H9 (cell line): ENCODE measurements around the gene LMTK3. TPM values are rescaled to one million over a fixed set of nuclear protein-coding genes. Genes with fewer than 3 reads are reported as not detected.

Source experiments
- DNase-seq: peaks from one replicate; pipeline ENCODE4 v3.0.0-alpha.2; 2017
- H2AFZ ChIP-seq: one replicate; pipeline ENCODE4 v1.6.1; 2013; ENCODE audit warnings: mild to moderate bottlenecking, low read length, control low read depth, moderate library complexity
- H2AK5ac ChIP-seq: 2 replicates; pipeline ENCODE4 v1.6.1; 2013; ENCODE audit warnings: low read length, control low read depth, mixed read lengths; ENCODE audit not compliant: insufficient read length
- H2BK120ac ChIP-seq: one replicate; pipeline ENCODE4 v1.6.1; 2013; ENCODE audit warnings: low read depth, mild to moderate bottlenecking, low read length, control low read depth, inconsistent platforms; ENCODE audit not compliant: poor library complexity, severe bottlenecking
- H2BK12ac ChIP-seq: 2 replicates; pipeline ENCODE4 v1.6.1; 2013; ENCODE audit warnings: low read length, control low read depth, mixed read lengths, low read depth; ENCODE audit not compliant: insufficient read length
- H2BK15ac ChIP-seq: 2 replicates; pipeline ENCODE4 v1.6.1; 2013; ENCODE audit warnings: low read depth, low read length, control low read depth
- H2BK20ac ChIP-seq: one replicate; pipeline ENCODE4 v1.6.1; 2013; ENCODE audit warnings: low read depth, mild to moderate bottlenecking, low read length, control low read depth, inconsistent platforms; ENCODE audit not compliant: poor library complexity, severe bottlenecking
- H2BK5ac ChIP-seq: 2 replicates; pipeline ENCODE4 v1.6.1; 2013; ENCODE audit warnings: low read length, control low read depth, mixed read lengths; ENCODE audit not compliant: insufficient read length
- H3K14ac ChIP-seq: 2 replicates; pipeline ENCODE4 v1.6.1; 2013; ENCODE audit warnings: low read length, control low read depth; ENCODE audit not compliant: insufficient read depth
- H3K18ac ChIP-seq: 2 replicates; pipeline ENCODE4 v1.6.1; 2013; ENCODE audit warnings: low read depth, mild to moderate bottlenecking, mixed read lengths, low read length, control low read depth; ENCODE audit not compliant: insufficient read length
- H3K23ac ChIP-seq: 2 replicates; pipeline ENCODE4 v1.6.1; 2013; ENCODE audit warnings: low read length, control low read depth, mixed read lengths, low read depth; ENCODE audit not compliant: insufficient read length
- H3K23me2 ChIP-seq: 2 replicates; pipeline ENCODE4 v1.6.1; 2013; ENCODE audit warnings: low read depth, mild to moderate bottlenecking, mixed read lengths, low read length, control low read depth; ENCODE audit not compliant: insufficient read length, poor library complexity, severe bottlenecking
- H3K27ac ChIP-seq: 2 replicates; pipeline ENCODE4 v1.5.1; 2013; ENCODE audit warnings: low read length, control low read depth, mixed read lengths, low read depth; ENCODE audit not compliant: insufficient read length
- H3K27me3 ChIP-seq: 2 replicates; pipeline ENCODE4 v1.6.1; 2013; ENCODE audit warnings: low read length, control low read depth, inconsistent platforms; ENCODE audit not compliant: insufficient read depth
- H3K4ac ChIP-seq: 2 replicates; pipeline ENCODE4 v1.6.1; 2013; ENCODE audit warnings: low read depth, mild to moderate bottlenecking, control low read depth, inconsistent platforms, low read length, moderate library complexity
- H3K4me1 ChIP-seq: 2 replicates; pipeline ENCODE4 v1.6.1; 2013; ENCODE audit warnings: low read length, control low read depth, inconsistent platforms; ENCODE audit not compliant: insufficient read depth
- H3K4me2 ChIP-seq: 2 replicates; pipeline ENCODE4 v1.6.1; 2013; ENCODE audit warnings: low read length, control low read depth, mixed read lengths; ENCODE audit not compliant: insufficient read length, insufficient read depth
- H3K56ac ChIP-seq: 2 replicates; pipeline ENCODE4 v1.6.1; 2013; ENCODE audit warnings: low read depth, mild to moderate bottlenecking, mixed read lengths, low read length, control low read depth; ENCODE audit not compliant: insufficient read length
- H3K79me1 ChIP-seq: 2 replicates; pipeline ENCODE4 v1.6.1; 2013; ENCODE audit warnings: low read depth, mild to moderate bottlenecking, moderate library complexity, low read length, control low read depth, inconsistent platforms; ENCODE audit not compliant: insufficient read depth, poor library complexity, severe bottlenecking
- H3K79me2 ChIP-seq: 2 replicates; pipeline ENCODE4 v1.6.1; 2013; ENCODE audit warnings: low read length, control low read depth, inconsistent platforms; ENCODE audit not compliant: insufficient read depth
- H3K9ac ChIP-seq: 2 replicates; pipeline ENCODE4 v1.6.1; 2013; ENCODE audit warnings: low read length, control low read depth, mixed read lengths; ENCODE audit not compliant: insufficient read length; ENCODE audit errors: extremely low read depth
- H3K9me3 ChIP-seq: one replicate; pipeline ENCODE4 v1.6.1; 2013; ENCODE audit warnings: low read depth, low read length, inconsistent platforms; ENCODE audit not compliant: control insufficient read depth
- H3T11ph ChIP-seq: one replicate; pipeline ENCODE4 v1.6.1; 2013; ENCODE audit warnings: mild to moderate bottlenecking, low read length, control low read depth, inconsistent platforms
- H4K20me1 ChIP-seq: one replicate; pipeline ENCODE4 v1.6.1; 2013; ENCODE audit not compliant: control insufficient read depth, insufficient read length, insufficient read depth
- H4K5ac ChIP-seq: 2 replicates; pipeline ENCODE4 v1.6.1; 2013; ENCODE audit warnings: low read depth, mild to moderate bottlenecking, mixed read lengths, low read length, control low read depth; ENCODE audit not compliant: insufficient read length
- H4K8ac ChIP-seq: replicated peaks from 2 replicates; pipeline ENCODE4 v1.6.1; 2013; ENCODE audit warnings: low read length, control low read depth, mixed read lengths, low read depth; ENCODE audit not compliant: insufficient read length
- H4K91ac ChIP-seq: 2 replicates; pipeline ENCODE4 v1.6.1; 2013; ENCODE audit warnings: low read depth, mild to moderate bottlenecking, moderate library complexity, mixed read lengths, low read length, control low read depth; ENCODE audit not compliant: insufficient read length
- H3K27ac Mint-ChIP-seq, 3 experiments: 2 replicates in 2 of 3; 3 replicates in 1 of 3; pipeline ENCODE4 v1.8.0; 2020 to 2021; ENCODE audit warnings: mixed read lengths in 3 of 3, mild to moderate bottlenecking in 1 of 3, moderate library complexity in 1 of 3
- H3K27me3 Mint-ChIP-seq: 2 replicates; pipeline ENCODE4 v1.8.0; 2021; ENCODE audit warnings: low read depth, mild to moderate bottlenecking, moderate library complexity, mixed read lengths
- H3K36me3 Mint-ChIP-seq, 3 experiments: 2 replicates in 2 of 3; 3 replicates in 1 of 3; pipeline ENCODE4 v1.8.0; 2020 to 2021; ENCODE audit warnings: low read depth in 3 of 3, mixed read lengths in 3 of 3; ENCODE audit not compliant: insufficient read depth in 1 of 3
- H3K4me1 Mint-ChIP-seq, 2 experiments: 2 replicates each; pipeline ENCODE4 v1.8.0; 2020; ENCODE audit warnings: mixed read lengths in 2 of 2
- H3K4me3 Mint-ChIP-seq, 2 experiments: 2 replicates in 1 of 2; 3 replicates in 1 of 2; pipeline ENCODE4 v1.8.0; 2020 to 2021; ENCODE audit warnings: mild to moderate bottlenecking in 2 of 2, mixed read lengths in 2 of 2, moderate library complexity in 1 of 2
- H3K9me3 Mint-ChIP-seq, 2 experiments: 2 replicates in 1 of 2; 3 replicates in 1 of 2; pipeline ENCODE4 v1.8.0; 2020; ENCODE audit warnings: mild to moderate bottlenecking in 2 of 2, mixed read lengths in 2 of 2, moderate library complexity in 1 of 2
- CTCF ChIP-seq: fragments of 200-600 bp; sonication (generic); conservative IDR thresholded peaks from 3 replicates; pipeline ENCODE4 v1.8.0; 2021; ENCODE audit warnings: antibody characterized with exemption, mild to moderate bottlenecking
- WGBS: extraction: QIAGEN DNeasy Blood & Tissue Kit; methylation state at CpG from one replicate; pipeline ENCODE4 v1.1.7; 2013; ENCODE audit warnings: missing lambda C conversion rate, low lambda C conversion rate, mixed read lengths; ENCODE audit not compliant: insufficient read length; ENCODE audit errors: extremely low coverage; 5-methylcytosine and 5-hydroxymethylcytosine counted together
- total RNA-seq: library from RNA; stranded (reverse); gene quantifications from 2 replicates; pipeline ENCODE4 v1.2.1, GENCODE V29; 2021

The LMTK3 gene
- total RNA-seq, 1 experiment from 2014 or later = 14.4 TPM

GRCh38 chr19:48481846-48482639, 29.6 kb downstream of the LMTK3 start:
- no peak overlapping the region for H3K56ac ChIP-seq
- no peak overlapping the region for H2AFZ ChIP-seq
- H3K18ac ChIP-seq = no peak overlapping the region
- H3K9me3 ChIP-seq = no peaks in the 10 kb centered on the region
- H3K79me1 ChIP-seq = no peaks in the 10 kb centered on the region
- no peak overlapping the region for H3K4ac ChIP-seq
- no peak overlapping the region for H2AK5ac ChIP-seq
- no peak overlapping the region for H3K27ac ChIP-seq
- H4K91ac ChIP-seq = no peak overlapping the region
- no peak overlapping the region for H3K4me3 Mint-ChIP-seq
- H3K27me3 ChIP-seq = no peaks in the 10 kb centered on the region
- H3K23ac ChIP-seq = no peak overlapping the region
- H2BK12ac ChIP-seq = no peak overlapping the region
- H3K4me1 Mint-ChIP-seq = peaks cover 3 to 13% of the 10 kb centered on the region in 2 experiments; a peak in 3 of 4 replicates
- no peaks in the 10 kb centered on the region for H3K79me2 ChIP-seq
- no peak overlapping the region for H4K5ac ChIP-seq
- H3K36me3 Mint-ChIP-seq = peaks cover 12 to 52% (median 40%) of the 10 kb centered on the region in 3 experiments
- no peak overlapping the region for H2BK5ac ChIP-seq
- H3T11ph ChIP-seq = no peak overlapping the region
- H4K8ac ChIP-seq = no peak overlapping the region
- peaks cover 8% of the 10 kb centered on the region for H3K27me3 Mint-ChIP-seq
- no peaks in the 10 kb centered on the region for H4K20me1 ChIP-seq
- H3K23me2 ChIP-seq = no peaks in the 10 kb centered on the region
- TF ChIP-seq CTCF = no peak
- no peak overlapping the region for H2BK120ac ChIP-seq
- no peak for DNase-seq
- H3K14ac ChIP-seq = no peak overlapping the region
- H3K9ac ChIP-seq = no peak overlapping the region
- no peaks in the 10 kb centered on the region for H3K9me3 Mint-ChIP-seq
- WGBS = no CpG with 5 or more reads among the region's 7 CpGs
- no peaks in the 10 kb centered on the region for H3K4me1 ChIP-seq
- H3K4me2 ChIP-seq = no peak overlapping the region
- H2BK20ac ChIP-seq = no peak overlapping the region
- H3K27ac Mint-ChIP-seq = peak overlapping the region in 1 of 3 experiments; percentile 64; a peak in 1 of 7 replicates
- H2BK15ac ChIP-seq = no peak overlapping the region
